WTC11 (cell line): ENCODE results near the gene ATP2B1. TPM values are rescaled to one million over a fixed set of nuclear protein-coding genes. Genes with fewer than 3 reads are reported as not detected.

ENCODE experiments used
- ATAC-seq: fragments of 200-7000 bp; cut with Tn5 transposase; 2 replicates; pipeline ENCODE4 v1.10.0; 2021; ENCODE audit warnings: mild to moderate bottlenecking, moderate library complexity
- CTCF ChIA-PET: fragments of 300-600 bp; sonication (Branson Sonifier 250); formaldehyde crosslinking; loops from one replicate; lab custom pipeline; 2021; ENCODE audit warnings: antibody characterized with exemption; lab: Charles Lee
- POLR2A ChIA-PET: fragments of 350-600 bp; sonication (Branson Sonifier 250); formaldehyde crosslinking; loops from one replicate; lab custom pipeline; 2021; ENCODE audit warnings: antibody characterized with exemption; lab: Charles Lee
- DNase-seq: peaks from one replicate; pipeline ENCODE4 v3.0.0; 2021; ENCODE audit warnings: low spot score
- H3K27ac Mint-ChIP-seq: 2 replicates; pipeline ENCODE4 v1.8.0; 2021; ENCODE audit warnings: mixed read lengths
- H3K27me3 Mint-ChIP-seq: 2 replicates; pipeline ENCODE4 v1.8.0; 2021; ENCODE audit warnings: low read depth, mild to moderate bottlenecking, moderate library complexity, mixed read lengths
- H3K36me3 Mint-ChIP-seq: 2 replicates; pipeline ENCODE4 v1.8.0; 2021; ENCODE audit warnings: mixed read lengths
- H3K4me1 Mint-ChIP-seq: 2 replicates; pipeline ENCODE4 v1.8.0; 2022; ENCODE audit warnings: mixed read lengths
- H3K4me3 Mint-ChIP-seq: 2 replicates; pipeline ENCODE4 v1.8.0; 2021; ENCODE audit warnings: mild to moderate bottlenecking, moderate library complexity, mixed read lengths
- H3K9me3 Mint-ChIP-seq: 2 replicates; pipeline ENCODE4 v1.8.0; 2021; ENCODE audit warnings: mixed read lengths
- ATF1 ChIP-seq: sonication (generic); formaldehyde crosslinking; IDR thresholded peaks from 2 replicates; pipeline ENCODE4 v1.8.1; 2023; ENCODE audit warnings: mild to moderate bottlenecking, moderate library complexity, missing genetic modification reagents
- ATF6 ChIP-seq: sonication (generic); formaldehyde crosslinking; IDR thresholded peaks from 2 replicates; pipeline ENCODE4 v1.8.1; 2023; ENCODE audit warnings: mild to moderate bottlenecking, missing genetic modification reagents
- CREM ChIP-seq: sonication (generic); formaldehyde crosslinking; IDR thresholded peaks from 2 replicates; pipeline ENCODE4 v1.8.1; 2022; ENCODE audit warnings: mild to moderate bottlenecking, missing genetic modification reagents, moderate library complexity
- ELF4 ChIP-seq: sonication (generic); formaldehyde crosslinking; IDR thresholded peaks from 2 replicates; pipeline ENCODE4 v1.8.1; 2022; ENCODE audit warnings: low read depth, mild to moderate bottlenecking, moderate library complexity, missing genetic modification reagents
- ETV6 ChIP-seq: sonication (generic); formaldehyde crosslinking; IDR thresholded peaks from 2 replicates; pipeline ENCODE4 v1.8.1; 2022; ENCODE audit warnings: mild to moderate bottlenecking, missing genetic modification reagents
- GTF2I ChIP-seq: fragments of 250-450 bp; sonication (Bioruptor Pico); conservative IDR thresholded peaks from 2 replicates; pipeline ENCODE4 v1.4.0; 2021; ENCODE audit warnings: mild to moderate bottlenecking
- HMGXB4 ChIP-seq: sonication (generic); formaldehyde crosslinking; IDR thresholded peaks from 2 replicates; pipeline ENCODE4 v1.8.1; 2023; ENCODE audit warnings: mild to moderate bottlenecking, moderate library complexity, missing genetic modification reagents
- KAT7 ChIP-seq: sonication (generic); formaldehyde crosslinking; IDR thresholded peaks from 2 replicates; pipeline ENCODE4 v1.8.1; 2023; ENCODE audit warnings: missing genetic modification reagents, mild to moderate bottlenecking, borderline replicate concordance
- MAX ChIP-seq: sonication (generic); formaldehyde crosslinking; IDR thresholded peaks from 2 replicates; pipeline ENCODE4 v1.8.0; 2022; ENCODE audit warnings: mild to moderate bottlenecking, missing genetic modification reagents
- MLX ChIP-seq: sonication (generic); formaldehyde crosslinking; IDR thresholded peaks from 2 replicates; pipeline ENCODE4 v1.8.1; 2023; ENCODE audit warnings: mild to moderate bottlenecking, missing genetic modification reagents, moderate library complexity
- NFE2L1 ChIP-seq: sonication (generic); formaldehyde crosslinking; IDR thresholded peaks from 2 replicates; pipeline ENCODE4 v1.8.1; 2023; ENCODE audit warnings: missing genetic modification reagents
- NR2C2 ChIP-seq: sonication (generic); formaldehyde crosslinking; IDR thresholded peaks from 2 replicates; pipeline ENCODE4 v1.8.0; 2022; ENCODE audit warnings: mild to moderate bottlenecking, missing genetic modification reagents
- PRRX2 ChIP-seq: fragments of 250-450 bp; sonication (Bioruptor Pico); IDR thresholded peaks from 2 replicates; pipeline ENCODE4 v1.8.0; 2021; ENCODE audit warnings: mild to moderate bottlenecking
- SOX15 ChIP-seq: fragments of 250-450 bp; sonication (Bioruptor Pico); IDR thresholded peaks from 2 replicates; pipeline ENCODE4 v1.9.0; 2021; ENCODE audit warnings: mild to moderate bottlenecking
- TP53 ChIP-seq: sonication (generic); formaldehyde crosslinking; IDR thresholded peaks from 2 replicates; pipeline ENCODE4 v1.8.1; 2023; ENCODE audit warnings: mild to moderate bottlenecking, missing genetic modification reagents
- USF1 ChIP-seq: sonication (generic); formaldehyde crosslinking; IDR thresholded peaks from 2 replicates; pipeline ENCODE4 v1.8.0; 2022; ENCODE audit warnings: mild to moderate bottlenecking, missing genetic modification reagents
- ZBTB43 ChIP-seq: sonication (generic); formaldehyde crosslinking; IDR thresholded peaks from 2 replicates; pipeline ENCODE4 v1.8.1; 2023; ENCODE audit warnings: mild to moderate bottlenecking, missing genetic modification reagents
- ZNF138 ChIP-seq: sonication (generic); formaldehyde crosslinking; conservative IDR thresholded peaks from 2 replicates; pipeline ENCODE4 v1.8.1; 2022; ENCODE audit warnings: mild to moderate bottlenecking, moderate library complexity, missing genetic modification reagents
- ZNF219 ChIP-seq: sonication (generic); formaldehyde crosslinking; IDR thresholded peaks from 2 replicates; pipeline ENCODE4 v1.8.0; 2023; ENCODE audit warnings: missing genetic modification reagents, mild to moderate bottlenecking, borderline replicate concordance
- ZNF263 ChIP-seq: sonication (generic); formaldehyde crosslinking; IDR thresholded peaks from 2 replicates; pipeline ENCODE4 v1.8.1; 2022; ENCODE audit warnings: low read depth, mild to moderate bottlenecking, moderate library complexity, missing genetic modification reagents
- ZNF281 ChIP-seq: sonication (generic); formaldehyde crosslinking; IDR thresholded peaks from 2 replicates; pipeline ENCODE4 v1.8.0; 2023; ENCODE audit warnings: mild to moderate bottlenecking, missing genetic modification reagents
- total RNA-seq: library from RNA; stranded (reverse); gene quantifications from 3 replicates; pipeline ENCODE4 v1.2.3, GENCODE V29; 2021

ATP2B1 gene
- total RNA-seq, 1 experiment from 2014 or later: 31.7 TPM

- ChIA-PET CTCF (no interaction called here), POLR2A (no interaction called here)
- H3K4me3 Mint-ChIP-seq: no peak overlapping the region
- no peaks in the 10 kb centered on the region for H3K27me3 Mint-ChIP-seq
- ATAC-seq (no peak), DNase-seq (no peak)
- TF ChIP-seq NFE2L1 (CRISPR knock-in tag): no peak
- no peak for TF ChIP-seq KAT7 (CRISPR knock-in tag)
- TF ChIP-seq ZNF138: no peak
- TF ChIP-seq TP53 (CRISPR knock-in tag): no peak
- no peak for TF ChIP-seq CREM (CRISPR knock-in tag)
- TF ChIP-seq ELF4 (CRISPR knock-in tag): no peak
- no peak for TF ChIP-seq HMGXB4 (CRISPR knock-in tag)
- no peak for TF ChIP-seq MAX (CRISPR knock-in tag)
- no peak for TF ChIP-seq ZNF281 (CRISPR knock-in tag)
- no peak for TF ChIP-seq SOX15
- TF ChIP-seq ATF1 (CRISPR knock-in tag): no peak
- no peak for TF ChIP-seq NR2C2 (CRISPR knock-in tag)
- TF ChIP-seq MLX (CRISPR knock-in tag): no peak
- TF ChIP-seq ETV6 (CRISPR knock-in tag): no peak
- no peak for TF ChIP-seq USF1
- no peak for TF ChIP-seq ZNF263
- H3K4me1 Mint-ChIP-seq: peaks cover 16% of the 10 kb centered on the region
- H3K36me3 Mint-ChIP-seq: no peaks in the 10 kb centered on the region
- no peaks in the 10 kb centered on the region for H3K9me3 Mint-ChIP-seq
- no peak overlapping the region for H3K27ac Mint-ChIP-seq
Measured at GRCh38 chr12:89691659-89692058, 17.0 kb downstream of the ATP2B1 start.

- no peak for ATAC-seq
- TF ChIP-seq ZNF219 (no peak), ATF6 (CRISPR knock-in tag) (no peak), PRRX2 (CRISPR knock-in tag) (no peak), GTF2I (CRISPR knock-in tag) (no peak), ZBTB43 (CRISPR knock-in tag) (no peak), CREM (CRISPR knock-in tag) (no peak)
- ChIA-PET POLR2A (no interaction called here), CTCF (no interaction called here)
- H3K27ac Mint-ChIP-seq: peak overlapping the region; percentile 17; the same call in 1 of the 2 replicates
- no peak overlapping the region for H3K4me3 Mint-ChIP-seq
- H3K36me3 Mint-ChIP-seq: no peaks in the 10 kb centered on the region
- no peaks in the 10 kb centered on the region for H3K27me3 Mint-ChIP-seq
- H3K4me1 Mint-ChIP-seq: peaks cover 16% of the 10 kb centered on the region
- no peak for DNase-seq
- H3K9me3 Mint-ChIP-seq: no peaks in the 10 kb centered on the region
Measured at GRCh38 chr12:89690925-89691324, 17.7 kb downstream of the ATP2B1 start.
